Measurements from ENCODE around the gene WDR77. TPM values are rescaled to one million over a fixed set of nuclear protein-coding genes. Genes with fewer than 3 reads are reported as not detected.
A peak's percentile ranks its signal among the peaks of the same experiment; 100 is the strongest.

Gene WDR77
- total RNA-seq (10 to 100 TPM; 12.4 to 15.1 TPM), total RNA-seq (13.7 to 95.3 (median 37.0) reads per million in 172 experiments)
- polyA plus RNA-seq (2013, experiment 1 of 2) = 24.5 TPM
- polyA plus RNA-seq (2013, experiment 2 of 2) = 23.1 TPM

GRCh38 chr1:111448918-111449702 is at the start of gene WDR77, which contains the start of gene ATP5PB:
Gene WDR77, minus strand, starts transcription at chr1:111449256. Its CDS starts 87 bp downstream, at chr1:111449169.
Gene ATP5PB, plus strand, starts transcription at chr1:111449464. Its CDS starts 78 bp downstream, at chr1:111449542.
- no peak for TF ChIP-seq CTCF (IDR thresholded peaks at IDR 0.05)
- H3K27me3 ChIP-seq (ENCODE audit: control insufficient read depth in 1 of 2, insufficient read depth in 2 of 2, low read length in 2 of 2) = no peaks in the 10 kb centered on the region
- DNase-seq = peak; percentile 73 to 99 (median 84)
- Mint-ChIP-seq H3K36me3 (ENCODE audit: low read depth) (peaks cover 91% of the 10 kb centered on the region), H3K9me3 (no peaks in the 10 kb centered on the region), H3K4me3 (peak within 1 kb of the TSS; percentile 97), H3K27me3 (no peaks in the 10 kb centered on the region), H3K27ac (peak within 1 kb of the TSS; percentile 97), H3K4me1 (ENCODE audit: low read depth) (peaks cover 92% of the 10 kb centered on the region)
- ATAC-seq (ENCODE audit: poor library complexity) = peak; percentile 95
- no peaks in the 10 kb centered on the region for H3K9me3 ChIP-seq (ENCODE audit: control insufficient read depth in 1 of 2, insufficient read depth in 1 of 2, low read length in 2 of 2)
- ChIA-PET CTCF (interaction anchor here (1.1 to 1.3 kb wide), 2 partner anchors 59 to 226 kb away, joined by 4 read pairs; no protein-coding TSS in a partner anchor), POLR2A (interaction anchor here (0.5 to 2.5 kb wide), 13 partner anchors 9 to 1414 kb away, joined by 3 to 28 read pairs (median 5); partner anchors contain the start of genes C1orf162, DDX20, LRIF1 and STRIP1)
- peak within 1 kb of the TSS; percentile 75 to 93 for H3K27ac ChIP-seq (ENCODE audit: low read depth in 1 of 2, low read length in 2 of 2)
- peak within 1 kb of the TSS; percentile 75 for H3K4me3 ChIP-seq (ENCODE audit: low read length)
- peaks cover 44% of the 10 kb centered on the region for H3K4me1 ChIP-seq (ENCODE audit: insufficient read depth, low read length)
- H3K36me3 ChIP-seq (ENCODE audit: insufficient read depth, low read length) = peaks cover 55% of the 10 kb centered on the region
- intact Hi-C loops (cut with DNase I, micrococcal nuclease) = loop anchor here (2.0 to 10.0 kb wide), 9 partner anchors 22 to 1414 kb away; partner anchors contain the start of genes DDX20 (in 2 of the 2), CEPT1 (in 1 of the 2), DRAM2 (in 1 of the 2) and STRIP1 (in 1 of the 2)

- no peak for ATAC-seq (ENCODE audit: poor library complexity)
- H3K27me3 ChIP-seq (ENCODE audit: control insufficient read depth in 1 of 2, insufficient read depth in 2 of 2, low read length in 2 of 2) = no peaks in the 10 kb centered on the region
- intact Hi-C loops (cut with DNase I, micrococcal nuclease) = no loop called here
- H3K27ac Mint-ChIP-seq = no peak overlapping the region
- H3K9me3 Mint-ChIP-seq = peaks cover 6% of the 10 kb centered on the region
- H3K4me1 ChIP-seq (ENCODE audit: insufficient read depth, low read length) = peaks cover 6% of the 10 kb centered on the region
- H3K9me3 ChIP-seq (ENCODE audit: control insufficient read depth in 1 of 2, insufficient read depth in 1 of 2, low read length in 2 of 2) = peaks cover 7 to 8% of the 10 kb centered on the region in 2 experiments
- H3K4me1 Mint-ChIP-seq (ENCODE audit: low read depth) = peaks cover 20% of the 10 kb centered on the region
- H3K27me3 Mint-ChIP-seq = no peaks in the 10 kb centered on the region
- H3K27ac ChIP-seq (ENCODE audit: low read depth in 1 of 2, low read length in 2 of 2) = no peak overlapping the region
- CTCF ChIA-PET = interaction anchor here (1.4 to 2.1 kb wide), 3 partner anchors 10 to 26 kb away, joined by 3 to 8 read pairs (median 4); no protein-coding TSS in a partner anchor
- no peak overlapping the region for H3K4me3 ChIP-seq (ENCODE audit: low read length)
- POLR2A ChIA-PET = interaction anchor here (1.9 kb wide), 1 partner anchor 10 kb away, joined by 9 read pairs; no protein-coding TSS in a partner anchor
- peak in 1 of 14 experiments; percentile 15 for DNase-seq
- H3K36me3 Mint-ChIP-seq (ENCODE audit: low read depth) = no peaks in the 10 kb centered on the region
- H3K36me3 ChIP-seq (ENCODE audit: insufficient read depth, low read length) = no peaks in the 10 kb centered on the region
- no peak overlapping the region for H3K4me3 Mint-ChIP-seq
- no peak for TF ChIP-seq CTCF (IDR thresholded peaks at IDR 0.05)
Observed at GRCh38 chr1:111497592-111497991, 48.5 kb upstream of the WDR77 start.

- POLR2A ChIA-PET = no interaction called here
- no peak overlapping the region for H3K27ac Mint-ChIP-seq
Observed at GRCh38 chr1:111496398-111496797, 47.3 kb upstream of the WDR77 start.

More at GRCh38 chr1:111496398-111496797, 47.3 kb upstream of the WDR77 start:
- H3K4me3 ChIP-seq (ENCODE audit: low read length) = no peak overlapping the region
- intact Hi-C loops (cut with DNase I, micrococcal nuclease) = no loop called here
- no peak overlapping the region for H3K27ac ChIP-seq (ENCODE audit: low read depth in 1 of 2, low read length in 2 of 2)
- ATAC-seq (ENCODE audit: poor library complexity) = no peak
- Mint-ChIP-seq H3K9me3 (peaks cover 6% of the 10 kb centered on the region), H3K4me3 (no peak overlapping the region), H3K4me1 (ENCODE audit: low read depth) (peaks cover 15% of the 10 kb centered on the region), H3K36me3 (ENCODE audit: low read depth) (no peaks in the 10 kb centered on the region), H3K27me3 (no peaks in the 10 kb centered on the region)
- no peak for TF ChIP-seq CTCF (IDR thresholded peaks at IDR 0.05)
- H3K9me3 ChIP-seq (ENCODE audit: control insufficient read depth in 1 of 2, insufficient read depth in 1 of 2, low read length in 2 of 2) = peaks cover 7 to 8% of the 10 kb centered on the region in 2 experiments
- H3K36me3 ChIP-seq (ENCODE audit: insufficient read depth, low read length) = no peaks in the 10 kb centered on the region
- DNase-seq = peak in 1 of 14 experiments; percentile 33
- H3K27me3 ChIP-seq (ENCODE audit: control insufficient read depth in 1 of 2, insufficient read depth in 2 of 2, low read length in 2 of 2) = no peaks in the 10 kb centered on the region
- CTCF ChIA-PET = interaction anchor here (1.9 kb wide), 1 partner anchor 12 kb away, joined by 8 read pairs; no protein-coding TSS in a partner anchor
- peaks cover 6% of the 10 kb centered on the region for H3K4me1 ChIP-seq (ENCODE audit: insufficient read depth, low read length)
